SHP77 (cell line): ENCODE results near the gene ARID4B.
A peak's percentile ranks its signal among the peaks of the same experiment; 100 is the strongest.
"Not testable (repeated sequence)": the region's sequence is repeated elsewhere in the genome, so short reads cannot be mapped to it uniquely, and the experiment has no call there.

Experiments used
- DNase-seq, 2 experiments: peaks; one replicate each; lab custom pipeline; 2025; lab: John Stamatoyannopoulos, UW

The ARID4B gene

DNA sequence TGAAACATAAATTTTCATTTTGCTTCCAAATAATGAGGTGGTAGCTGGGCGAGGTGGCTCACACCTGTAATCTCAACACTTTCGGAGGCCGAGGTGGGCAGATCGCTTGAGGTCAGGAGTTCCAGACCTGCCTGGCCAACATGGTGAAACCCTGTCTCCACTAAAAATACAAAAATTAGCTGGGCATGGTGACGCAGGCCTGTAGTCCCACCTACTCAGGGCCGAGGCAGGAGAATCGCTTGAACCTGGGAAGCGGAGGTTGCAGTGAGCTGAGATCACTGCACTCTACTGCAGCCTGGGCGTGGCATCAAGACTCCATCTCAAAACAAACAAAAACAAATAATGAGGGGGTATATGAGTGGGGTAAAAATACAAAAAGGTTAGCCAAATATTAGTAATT is 168.0 kb downstream of the ARID4B start:
- not testable (repeated sequence) for DNase-seq

DNA sequence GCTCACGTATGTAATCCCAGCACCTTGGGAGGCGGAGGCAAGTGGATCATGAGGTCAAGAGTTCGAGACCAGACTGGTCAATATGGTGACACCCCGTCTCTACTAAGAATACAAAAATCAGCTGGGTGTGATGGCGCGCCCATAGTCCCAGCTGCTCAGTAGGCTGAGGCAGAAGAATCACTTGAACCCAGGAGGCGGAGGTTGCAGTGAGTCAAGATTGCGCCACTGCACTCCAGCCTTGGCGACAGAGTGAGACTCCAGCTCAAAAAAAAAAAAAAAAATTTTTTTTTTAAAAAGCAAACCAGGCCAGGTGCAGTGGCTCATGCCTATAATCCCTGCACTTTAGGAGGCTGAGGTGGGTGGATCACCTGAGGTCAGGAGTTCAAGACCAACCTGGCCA is 168.7 kb downstream of the ARID4B start:
- not testable (repeated sequence) for DNase-seq

DNA sequence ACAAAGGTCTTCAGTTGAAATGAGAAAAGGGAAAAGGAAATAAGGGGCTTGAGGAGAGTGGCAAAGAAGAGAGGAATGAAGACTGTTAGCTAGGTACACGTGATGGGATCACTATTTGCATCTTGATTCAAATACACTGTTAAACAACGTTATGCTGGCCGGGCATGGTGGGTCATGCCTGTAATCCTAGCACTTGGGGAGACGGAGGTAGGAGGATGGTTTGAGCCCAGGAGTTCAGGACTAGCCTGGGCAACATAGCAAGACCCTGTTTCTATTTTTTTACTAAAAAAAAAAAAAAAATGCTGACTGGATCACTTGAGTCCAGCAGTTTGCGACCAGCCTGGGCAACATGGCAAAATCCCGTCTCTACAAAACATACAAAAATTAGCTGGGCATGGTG is 169.3 kb downstream of the ARID4B start:
- no peak for DNase-seq

DNA sequence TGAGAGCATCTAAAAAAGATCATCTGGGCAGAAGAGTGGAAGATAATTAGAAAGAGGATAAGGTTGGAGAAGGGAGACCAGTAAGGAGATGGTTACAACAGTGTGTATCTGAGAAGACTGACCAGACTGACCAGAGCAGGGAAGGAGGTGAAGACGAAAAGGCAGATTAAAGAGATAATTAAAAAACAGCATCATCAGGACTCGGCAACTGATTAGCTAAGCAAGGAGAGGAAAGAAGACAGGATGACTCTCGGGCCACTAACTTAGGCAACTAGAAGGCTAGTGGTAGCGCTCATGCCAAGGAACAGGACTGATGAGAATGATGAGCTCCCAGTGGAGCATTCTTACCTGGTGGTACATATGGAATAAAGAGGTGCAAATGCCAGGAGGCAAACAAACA is 170.8 kb downstream of the ARID4B start:
- DNase-seq: no peak

DNA sequence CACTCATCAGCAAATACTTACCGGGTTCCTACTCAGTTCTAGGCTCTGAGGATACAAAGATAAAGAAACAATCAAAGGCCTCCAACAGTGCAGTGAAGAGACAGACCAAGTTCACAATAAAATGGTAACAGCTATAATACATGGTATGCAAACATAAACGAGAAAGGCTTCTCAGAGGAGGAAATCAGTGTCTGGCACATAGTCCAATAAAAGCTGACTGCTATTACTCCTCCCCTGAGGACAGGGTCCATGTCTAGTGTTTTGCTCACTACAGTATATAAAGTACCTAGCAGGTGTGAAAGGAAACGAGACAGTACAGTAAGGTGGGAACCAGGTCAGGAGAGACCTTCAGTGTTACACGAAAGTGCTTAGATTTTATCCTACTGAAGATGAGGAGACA is 171.2 kb downstream of the ARID4B start:
- DNase-seq: no peak

DNA sequence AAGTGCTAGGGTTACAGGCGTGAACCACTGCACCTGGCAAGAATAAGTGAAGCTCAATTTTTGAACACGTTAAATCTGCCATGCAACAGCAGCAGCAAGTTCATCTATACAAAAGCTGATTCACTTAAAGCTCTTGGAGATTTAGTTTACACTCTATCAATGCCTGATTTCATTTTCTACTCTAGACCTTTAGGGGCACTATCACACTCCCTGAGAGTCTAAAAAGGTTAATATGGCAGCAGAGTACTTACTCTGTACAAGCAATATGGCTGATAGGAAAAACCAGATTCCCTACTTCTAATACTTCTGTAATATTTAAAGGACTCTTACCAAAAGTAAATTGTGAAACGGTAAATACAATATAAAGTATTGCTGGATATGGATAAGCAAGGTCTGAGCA is 171.7 kb downstream of the ARID4B start:
- DNase-seq: no peak

DNA sequence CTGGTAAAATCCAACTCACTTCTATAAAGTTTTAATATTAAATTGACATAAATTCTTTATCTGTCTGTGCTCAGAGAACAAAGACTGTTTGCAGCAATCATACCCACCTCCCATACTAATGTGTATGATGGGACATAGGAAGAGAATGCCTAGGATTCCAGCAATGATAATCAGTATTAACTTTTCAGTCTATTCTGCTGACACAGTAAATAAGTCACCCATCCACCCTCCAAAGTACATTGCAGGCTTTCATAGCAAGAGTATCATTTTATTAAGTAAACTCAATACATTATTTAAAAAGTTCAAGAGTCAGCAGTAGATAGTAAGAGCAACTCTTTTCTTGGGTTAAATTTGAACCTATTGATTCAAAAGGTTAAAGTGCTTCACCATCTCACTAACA is 175.7 kb downstream of the ARID4B start:
- DNase-seq: no peak

DNA sequence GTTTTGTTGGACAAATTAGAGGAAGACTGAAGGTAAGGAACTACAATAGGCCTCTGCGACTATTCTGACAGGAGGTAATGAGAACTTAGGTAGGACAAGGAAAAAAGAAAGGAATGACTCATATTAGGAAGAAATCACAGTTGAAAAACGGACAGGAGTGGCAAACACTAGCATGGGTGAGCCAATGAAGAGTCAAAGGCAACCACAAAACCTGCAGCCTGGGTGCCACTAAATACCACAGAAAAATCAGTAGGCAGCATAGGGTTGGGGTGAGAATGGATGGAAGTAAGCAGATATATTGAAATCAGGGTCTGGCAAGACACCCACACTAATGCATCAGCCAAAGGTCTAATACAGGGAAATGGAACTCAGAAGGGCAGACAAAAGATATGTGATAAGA is 176.9 kb downstream of the ARID4B start:
- DNase-seq: no peak

DNA sequence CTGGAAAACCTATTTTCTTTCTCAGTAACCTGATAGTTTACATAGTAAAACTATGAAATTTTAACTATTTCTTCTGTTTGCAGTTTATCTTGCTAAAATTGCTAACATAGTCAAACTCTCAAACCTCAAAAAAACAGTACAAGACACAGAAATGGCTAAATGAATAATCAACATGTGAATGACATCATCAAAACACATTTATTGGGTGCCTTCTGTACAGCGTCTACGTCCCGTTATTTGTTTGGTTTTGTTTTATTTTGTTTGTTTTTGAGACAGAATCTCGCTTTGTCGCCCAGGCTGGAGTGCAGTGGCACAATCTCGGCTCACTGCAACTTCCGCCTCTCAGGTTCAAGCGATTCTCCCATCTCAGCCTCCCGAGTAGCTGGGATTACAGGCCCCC is 178.2 kb downstream of the ARID4B start:
- DNase-seq: no peak

DNA sequence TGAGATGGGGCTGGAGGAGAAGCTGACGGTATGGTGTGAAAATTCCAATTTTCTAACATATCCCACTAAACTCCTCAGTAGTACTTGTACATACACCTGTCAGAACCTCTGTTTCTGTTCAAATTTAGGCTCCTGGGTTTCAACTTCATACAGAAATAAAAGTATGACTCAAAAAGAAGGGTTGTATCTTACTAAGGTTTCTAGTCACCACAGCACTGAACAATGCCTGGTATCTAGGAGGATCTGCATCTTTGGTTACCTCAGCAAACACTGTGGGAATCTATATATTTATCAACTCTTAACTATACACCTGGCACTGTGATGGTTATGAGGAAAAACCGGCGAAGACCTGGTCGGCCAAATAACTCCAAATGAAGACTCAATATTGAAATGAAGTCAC is 180.7 kb downstream of the ARID4B start:
- no peak for DNase-seq

DNA sequence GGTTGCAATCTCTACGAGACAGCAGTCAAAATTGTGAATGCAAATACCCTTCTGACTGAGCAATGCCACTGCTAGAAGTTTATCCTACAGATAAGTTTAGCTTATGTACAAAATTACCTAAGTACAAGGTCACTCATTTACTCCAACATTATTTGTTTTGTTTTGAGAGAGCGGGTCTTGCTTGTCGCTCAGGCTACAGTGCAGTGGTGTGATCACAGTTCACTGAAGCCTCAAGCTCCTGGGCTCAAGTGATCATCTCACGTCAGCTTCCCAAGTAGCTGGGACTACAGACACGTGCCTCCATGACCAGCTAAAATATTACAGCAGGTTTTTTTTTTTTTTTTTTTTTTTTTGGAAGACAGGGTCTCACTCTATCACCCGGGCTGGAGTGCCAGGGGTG is 182.3 kb downstream of the ARID4B start:
- DNase-seq: no peak

DNA sequence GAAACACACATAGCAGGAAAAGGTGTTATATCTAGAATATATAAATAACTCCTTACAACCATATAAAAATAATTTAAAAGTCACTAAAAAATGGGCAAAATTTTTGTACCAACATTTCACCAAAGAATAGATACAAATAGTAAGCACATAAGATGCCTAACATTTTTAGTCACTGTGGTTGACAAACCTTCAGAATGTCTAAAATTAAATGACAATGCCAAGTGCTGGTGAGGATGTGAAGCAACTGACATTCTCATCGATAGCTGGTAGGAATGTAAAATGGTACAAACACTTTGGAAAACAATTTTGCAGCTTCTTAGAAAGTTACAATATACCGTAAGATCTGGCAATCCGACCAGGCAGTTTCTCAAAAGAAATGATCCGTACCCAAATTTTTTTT is 185.0 kb downstream of the ARID4B start:
- DNase-seq: no peak

DNA sequence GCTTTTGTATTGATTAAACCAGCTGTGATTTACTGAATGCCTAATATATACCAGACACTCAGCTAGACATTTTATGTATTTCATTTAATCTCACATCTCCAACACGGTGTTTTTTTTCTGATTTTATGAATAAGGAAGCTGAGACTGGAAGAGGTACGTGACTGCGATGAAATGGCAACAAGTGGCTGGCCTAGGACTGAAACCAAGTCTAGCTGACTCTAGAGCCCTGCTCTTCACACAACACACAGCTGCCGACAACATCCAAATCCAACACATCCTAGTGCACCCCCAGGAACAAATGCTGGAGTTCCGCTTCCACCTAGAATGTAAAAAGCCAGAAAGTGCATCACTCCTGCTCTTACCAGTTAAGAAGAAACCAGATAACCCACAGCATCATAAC is 188.7 kb downstream of the ARID4B start:
- no peak for DNase-seq

DNA sequence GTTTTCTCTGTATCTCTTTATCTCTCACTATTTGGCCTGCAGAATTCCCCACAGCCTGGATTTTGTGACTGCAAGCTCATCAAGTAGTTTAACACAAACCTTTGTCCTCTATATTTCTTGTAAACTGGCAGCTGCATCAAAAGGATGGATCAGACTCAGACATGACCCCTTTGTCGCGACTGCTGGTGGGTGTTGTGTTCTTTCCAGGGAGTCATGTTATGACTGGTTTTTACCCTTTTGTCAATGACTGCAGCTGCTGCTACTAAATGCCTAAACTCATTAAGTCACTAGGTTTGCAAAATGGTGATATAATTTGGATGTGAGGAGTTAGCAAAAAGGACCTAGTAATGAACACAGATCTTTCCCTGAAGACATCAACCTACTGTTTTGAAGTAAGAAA is 189.2 kb downstream of the ARID4B start:
- no peak for DNase-seq

DNA sequence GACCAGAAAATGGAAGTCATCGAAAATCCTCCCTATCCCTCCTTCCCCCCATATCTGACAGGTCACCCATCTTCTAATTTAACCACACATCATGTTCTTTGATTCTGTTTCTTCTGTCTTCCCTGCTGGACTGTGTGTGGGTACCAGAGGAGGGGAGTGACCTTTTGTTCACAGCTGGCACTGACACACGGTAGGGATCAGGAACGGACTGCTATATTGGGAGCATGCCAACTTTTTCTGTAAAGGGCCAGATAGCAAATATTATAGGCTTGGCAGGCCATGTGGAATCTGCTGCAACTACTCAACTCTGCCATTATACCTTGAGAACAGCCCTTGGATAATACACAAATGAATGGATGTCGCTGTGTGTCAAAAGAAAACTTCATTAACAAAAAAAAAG is 191.9 kb downstream of the ARID4B start:
- peak; percentile 0 to 21 for DNase-seq

DNA sequence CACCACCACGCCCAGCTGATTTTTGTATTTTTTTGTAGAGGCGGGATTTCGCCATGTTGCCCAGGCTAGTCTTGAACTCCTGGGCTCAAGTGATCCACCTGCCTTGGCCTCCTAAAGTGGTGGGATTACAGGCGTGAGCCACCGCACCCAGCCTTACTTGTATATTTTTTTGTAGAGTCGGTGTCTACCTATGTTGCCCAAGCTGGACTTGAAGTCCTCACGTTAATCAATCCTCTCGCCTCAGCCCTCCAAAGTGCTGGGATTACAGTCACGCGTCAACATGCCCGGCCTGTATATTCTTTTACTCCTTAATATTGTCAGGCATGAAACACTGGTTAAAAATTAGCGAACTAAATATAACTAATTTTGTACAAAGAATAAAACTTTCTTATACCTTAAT is 193.8 kb downstream of the ARID4B start:
- DNase-seq: no peak

DNA sequence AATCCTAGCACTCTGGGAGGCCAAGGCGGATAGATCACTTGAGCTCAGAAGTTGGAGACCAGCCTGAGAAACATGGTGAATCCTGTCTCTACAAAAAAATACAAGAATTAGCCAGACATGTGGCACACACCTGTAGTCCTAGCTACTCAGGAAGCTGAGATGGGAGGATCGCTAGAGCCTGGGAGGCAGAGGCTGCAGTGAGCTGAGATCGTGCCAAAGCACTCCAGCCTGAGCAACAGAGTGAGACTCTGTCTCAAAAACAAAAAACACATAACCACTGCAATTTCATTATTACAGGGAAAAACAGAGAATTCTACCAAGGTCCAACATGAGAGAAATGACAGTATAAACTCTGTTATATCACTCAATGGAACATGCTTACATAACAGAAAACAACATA is 194.9 kb downstream of the ARID4B start:
- DNase-seq: no peak

DNA sequence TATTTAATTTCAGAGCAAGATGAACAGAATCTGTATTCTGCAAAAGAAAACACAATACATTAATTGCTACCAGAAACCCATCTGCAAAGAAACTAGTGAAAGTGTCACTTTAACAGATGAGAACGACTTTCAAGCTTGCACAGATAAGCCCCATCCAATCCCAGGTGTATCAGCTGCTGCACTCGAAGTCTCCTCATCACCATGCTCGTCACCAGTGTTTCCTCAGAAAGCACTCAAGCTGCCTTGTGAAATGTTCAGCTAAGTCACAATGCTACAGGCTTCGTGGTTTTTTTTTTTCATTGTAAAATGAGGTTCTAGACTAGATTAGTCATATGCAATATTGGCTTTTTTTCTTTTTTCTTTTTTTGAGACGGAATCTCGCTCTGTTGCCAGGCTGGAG is 196.0 kb downstream of the ARID4B start:
- DNase-seq: no peak

DNA sequence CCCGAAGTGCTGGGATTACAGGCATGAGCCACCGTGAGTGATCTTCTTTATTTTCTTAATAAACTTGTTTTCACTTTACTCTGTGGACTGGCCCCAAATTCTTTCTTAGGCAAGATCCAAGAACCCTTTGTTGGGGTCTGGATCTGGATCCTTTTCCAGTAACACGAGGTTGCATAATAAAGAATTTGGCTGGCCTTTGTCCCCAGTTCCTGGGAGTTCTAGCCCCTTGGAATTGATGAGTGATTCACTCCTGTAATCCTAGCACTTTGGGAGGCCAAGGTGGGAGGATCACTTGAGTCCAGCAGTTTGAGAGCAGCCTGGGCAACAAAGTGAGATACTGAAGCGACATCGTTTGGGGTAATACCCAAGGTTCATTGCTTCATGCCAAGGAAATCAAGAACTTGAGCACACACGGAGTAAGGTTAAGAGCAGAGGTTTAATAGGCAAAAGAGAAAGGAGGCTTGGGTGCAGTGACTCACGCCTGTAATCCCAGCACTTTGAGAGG is 197.2 kb downstream of the ARID4B start:
- DNase-seq: no peak

DNA sequence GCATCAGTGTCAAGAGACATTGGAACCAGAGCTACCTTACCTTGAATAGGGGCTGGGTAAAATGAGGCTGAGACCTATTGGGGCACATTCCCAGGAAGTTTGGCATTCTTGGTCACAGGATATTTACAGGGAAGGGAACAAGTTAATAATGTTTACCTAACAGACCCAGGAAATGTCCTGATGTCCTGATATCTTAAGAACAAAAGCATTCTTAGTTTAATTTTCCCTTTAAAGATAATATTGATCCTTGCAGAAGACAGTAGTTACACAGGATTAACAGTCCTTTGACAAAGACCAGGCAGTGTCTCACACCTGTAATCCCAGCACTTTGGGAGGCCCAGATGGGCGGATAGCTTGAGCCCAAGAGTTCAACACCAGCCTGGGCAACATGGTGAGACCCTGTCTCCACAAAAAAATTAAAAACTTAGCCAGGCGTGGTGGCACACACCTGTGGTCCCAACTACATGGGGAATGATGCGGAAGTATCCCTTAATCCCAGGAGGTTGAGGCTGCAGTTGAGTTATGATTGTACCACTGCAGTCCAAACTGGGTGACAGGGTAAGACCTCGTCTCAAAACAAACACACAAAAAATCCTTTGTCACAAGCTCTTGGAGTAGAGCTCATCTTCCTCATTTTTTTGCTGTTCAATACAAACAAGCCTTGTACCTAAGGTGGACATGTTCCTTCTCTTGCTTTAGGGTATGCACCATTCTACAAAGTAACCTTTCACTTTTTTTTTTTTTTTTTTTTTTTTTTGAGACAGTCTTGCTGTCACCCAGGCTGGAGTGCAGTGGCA is 198.0 kb downstream of the ARID4B start:
- no peak for DNase-seq

DNA sequence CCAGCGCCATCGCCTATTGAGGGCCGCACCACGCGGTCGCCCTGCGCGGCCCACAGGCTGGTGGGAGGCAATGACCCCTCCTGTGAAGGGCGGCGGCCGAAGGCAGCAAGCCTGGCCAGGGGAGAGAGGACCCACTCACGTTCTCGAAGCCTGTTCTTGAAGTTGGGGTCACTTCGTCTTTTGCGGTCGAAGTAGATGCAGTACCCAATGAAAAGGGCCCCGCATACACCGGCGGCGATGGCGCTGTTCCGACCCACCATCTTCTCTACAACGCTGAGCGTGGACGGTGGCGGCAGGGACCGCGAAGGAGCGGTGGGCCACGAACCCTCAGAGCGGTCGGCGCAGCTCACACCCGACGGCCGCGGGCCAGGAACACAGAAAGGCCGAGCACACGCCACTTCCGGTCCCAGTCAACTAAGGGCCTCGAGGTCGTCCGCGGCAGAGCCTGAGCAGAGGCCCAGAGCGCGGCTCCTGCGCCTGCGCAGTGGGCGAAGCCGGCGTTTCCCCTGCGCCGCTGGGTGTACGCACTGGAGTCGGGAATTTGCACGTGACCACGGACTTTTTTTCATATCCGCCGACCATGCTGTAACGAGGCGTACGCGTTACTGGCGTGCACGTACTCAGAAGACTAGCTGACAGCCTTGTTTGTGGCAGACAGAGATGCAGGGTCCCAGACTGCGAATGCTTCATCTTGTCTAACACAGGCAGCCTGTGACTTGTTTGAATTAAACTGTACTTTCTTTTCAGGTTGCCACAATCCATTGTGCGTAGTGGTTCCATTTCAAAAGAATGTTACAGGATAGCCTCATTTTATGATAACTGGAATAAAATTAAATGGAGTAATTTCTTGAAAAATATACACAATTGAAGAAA is 199.3 kb downstream of the ARID4B start, which contains the start of gene TOMM20:
Gene TOMM20 (minus strand): TSS at position 382 of the 873 bp plus-strand sequence. CDS start 122 bp downstream, at position 260.
- DNase-seq: peak; percentile 97 to 98

DNA sequence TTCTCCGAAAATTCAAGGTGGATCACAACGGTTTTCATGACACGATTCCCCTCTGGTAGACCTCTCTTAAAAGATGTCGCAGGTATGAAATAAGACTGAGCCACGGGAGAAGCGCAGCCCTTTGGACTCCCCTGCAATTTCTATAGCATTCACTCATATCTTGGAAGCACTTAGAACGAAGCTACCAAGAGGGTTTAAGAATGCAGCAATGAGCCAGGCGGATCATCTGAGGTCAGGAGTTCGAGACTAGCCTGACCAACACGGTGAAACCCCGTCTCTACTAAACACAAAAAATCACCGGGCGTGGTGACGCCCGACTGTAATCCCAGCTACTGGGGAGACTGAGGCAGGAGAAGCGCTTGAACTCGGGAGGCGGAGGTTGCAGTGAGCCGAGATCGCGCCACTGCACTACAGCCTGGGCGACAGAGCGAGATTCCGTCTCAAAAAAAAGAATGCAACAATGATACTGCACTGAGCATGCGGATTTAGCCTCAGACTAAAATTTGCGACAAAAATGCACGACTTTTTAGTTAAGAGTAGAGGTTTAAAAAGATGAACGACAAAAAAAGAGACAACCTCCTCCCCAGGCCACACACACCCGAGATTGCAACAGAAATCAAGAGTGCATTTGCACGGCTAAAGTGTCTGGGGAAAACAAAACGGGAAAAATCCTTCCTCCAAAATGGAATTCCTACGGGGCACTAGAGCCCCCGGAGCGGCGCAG is 200.1 kb downstream of the ARID4B start:
- DNase-seq: no peak
